HG02623 (cell line): Measurements from ENCODE around the gene KRTAP20-4.

Experiments
- ATAC-seq: cut with Tn5 transposase; IDR thresholded peaks from one replicate; pipeline ENCODE4 v1.9.1; 2021; ENCODE audit warnings: moderate library complexity; ENCODE audit not compliant: unreplicated experiment

Gene KRTAP20-4

GRCh38 chr21:30646904-30647414 lies 26.5 kb downstream of the KRTAP20-4 start:
- ATAC-seq = no peak

- ATAC-seq = no peak
These were observed 32.5 kb downstream of the KRTAP20-4 start for GRCh38 chr21:30652891-30653290.

- ATAC-seq = no peak
These were observed 48.3 kb downstream of the KRTAP20-4 start for GRCh38 chr21:30668776-30669175.
